WTC11 (cell line): ENCODE data around the gene AMHR2. TPM values are rescaled to one million over a fixed set of nuclear protein-coding genes. Genes with fewer than 3 reads are reported as not detected.

ENCODE experiments used
- ATAC-seq: fragments of 200-7000 bp; cut with Tn5 transposase; 2 replicates; pipeline ENCODE4 v1.10.0; 2021; ENCODE audit warnings: mild to moderate bottlenecking, moderate library complexity
- CTCF ChIA-PET: fragments of 300-600 bp; sonication (Branson Sonifier 250); formaldehyde crosslinking; loops from one replicate; lab custom pipeline; 2021; ENCODE audit warnings: antibody characterized with exemption; lab: Charles Lee
- POLR2A ChIA-PET: fragments of 350-600 bp; sonication (Branson Sonifier 250); formaldehyde crosslinking; loops from one replicate; lab custom pipeline; 2021; ENCODE audit warnings: antibody characterized with exemption; lab: Charles Lee
- DNase-seq: peaks from one replicate; pipeline ENCODE4 v3.0.0; 2021; ENCODE audit warnings: low spot score
- H3K27ac Mint-ChIP-seq: 2 replicates; pipeline ENCODE4 v1.8.0; 2021; ENCODE audit warnings: mixed read lengths
- H3K27me3 Mint-ChIP-seq: 2 replicates; pipeline ENCODE4 v1.8.0; 2021; ENCODE audit warnings: low read depth, mild to moderate bottlenecking, moderate library complexity, mixed read lengths
- H3K36me3 Mint-ChIP-seq: 2 replicates; pipeline ENCODE4 v1.8.0; 2021; ENCODE audit warnings: mixed read lengths
- H3K4me1 Mint-ChIP-seq: 2 replicates; pipeline ENCODE4 v1.8.0; 2022; ENCODE audit warnings: mixed read lengths
- H3K4me3 Mint-ChIP-seq: 2 replicates; pipeline ENCODE4 v1.8.0; 2021; ENCODE audit warnings: mild to moderate bottlenecking, moderate library complexity, mixed read lengths
- H3K9me3 Mint-ChIP-seq: 2 replicates; pipeline ENCODE4 v1.8.0; 2021; ENCODE audit warnings: mixed read lengths
- E2F4 ChIP-seq: sonication (generic); formaldehyde crosslinking; IDR thresholded peaks from 2 replicates; pipeline ENCODE4 v1.8.1; 2022; ENCODE audit warnings: low read depth, mild to moderate bottlenecking, moderate library complexity, missing genetic modification reagents, borderline replicate concordance
- E2F5 ChIP-seq: sonication (generic); formaldehyde crosslinking; IDR thresholded peaks from 2 replicates; pipeline ENCODE4 v1.8.1; 2022; ENCODE audit warnings: mild to moderate bottlenecking, moderate library complexity, missing genetic modification reagents
- ETV6 ChIP-seq: sonication (generic); formaldehyde crosslinking; IDR thresholded peaks from 2 replicates; pipeline ENCODE4 v1.8.1; 2022; ENCODE audit warnings: mild to moderate bottlenecking, missing genetic modification reagents
- FOXJ3 ChIP-seq: sonication (generic); formaldehyde crosslinking; IDR thresholded peaks from 2 replicates; pipeline ENCODE4 v1.9.0; 2021; ENCODE audit warnings: missing genetic modification reagents, mild to moderate bottlenecking, borderline replicate concordance
- FOXK1 ChIP-seq: sonication (generic); formaldehyde crosslinking; IDR thresholded peaks from 2 replicates; pipeline ENCODE4 v1.8.0; 2022; ENCODE audit warnings: mild to moderate bottlenecking, moderate library complexity, missing genetic modification reagents
- GABPB1 ChIP-seq: sonication (generic); formaldehyde crosslinking; IDR thresholded peaks from 2 replicates; pipeline ENCODE4 v1.8.1; 2023; ENCODE audit warnings: mild to moderate bottlenecking, missing genetic modification reagents
- GRHL2 ChIP-seq: fragments of 250-450 bp; sonication (Bioruptor Pico); IDR thresholded peaks from 2 replicates; pipeline ENCODE4 v1.8.0; 2022; ENCODE audit warnings: mild to moderate bottlenecking, moderate library complexity; ENCODE audit not compliant: insufficient replicate concordance, severe bottlenecking
- HMGA2 ChIP-seq: fragments of 250-450 bp; sonication (Bioruptor Pico); IDR thresholded peaks from 2 replicates; pipeline ENCODE4 v1.4.0; 2021; ENCODE audit warnings: mild to moderate bottlenecking, moderate library complexity
- JAZF1 ChIP-seq: fragments of 250-450 bp; sonication (Bioruptor Pico); IDR thresholded peaks from 2 replicates; pipeline ENCODE4 v1.9.0; 2021; ENCODE audit warnings: moderate library complexity, mild to moderate bottlenecking, inconsistent platforms
- JUN ChIP-seq: sonication (generic); formaldehyde crosslinking; IDR thresholded peaks from 2 replicates; pipeline ENCODE4 v1.8.0; 2023; ENCODE audit warnings: mild to moderate bottlenecking, missing genetic modification reagents
- MAX ChIP-seq: sonication (generic); formaldehyde crosslinking; IDR thresholded peaks from 2 replicates; pipeline ENCODE4 v1.8.0; 2022; ENCODE audit warnings: mild to moderate bottlenecking, missing genetic modification reagents
- NFYB ChIP-seq: sonication (generic); formaldehyde crosslinking; conservative IDR thresholded peaks from 2 replicates; pipeline ENCODE4 v1.8.0; 2022; ENCODE audit warnings: low read depth, missing genetic modification reagents
- OVOL2 ChIP-seq: fragments of 250-450 bp; sonication (Bioruptor Pico); IDR thresholded peaks from 2 replicates; pipeline ENCODE4 v1.9.0; 2021; ENCODE audit warnings: mild to moderate bottlenecking, borderline replicate concordance
- PREB ChIP-seq: sonication (generic); formaldehyde crosslinking; IDR thresholded peaks from 2 replicates; pipeline ENCODE4 v1.8.1; 2022; ENCODE audit warnings: mild to moderate bottlenecking, missing genetic modification reagents, moderate library complexity, borderline replicate concordance
- PRRX2 ChIP-seq: fragments of 250-450 bp; sonication (Bioruptor Pico); IDR thresholded peaks from 2 replicates; pipeline ENCODE4 v1.8.0; 2021; ENCODE audit warnings: mild to moderate bottlenecking
- RORB ChIP-seq: fragments of 250-450 bp; sonication (Bioruptor Pico); IDR thresholded peaks from 2 replicates; pipeline ENCODE4 v1.9.0; 2021; ENCODE audit warnings: mild to moderate bottlenecking
- SMAD3 ChIP-seq: sonication (generic); formaldehyde crosslinking; IDR thresholded peaks from 2 replicates; pipeline ENCODE4 v1.8.0; 2022; ENCODE audit warnings: missing genetic modification reagents, mild to moderate bottlenecking, borderline replicate concordance
- SMAD4 ChIP-seq: sonication (generic); formaldehyde crosslinking; IDR thresholded peaks from 2 replicates; pipeline ENCODE4 v1.8.0; 2022; ENCODE audit warnings: mild to moderate bottlenecking, missing genetic modification reagents
- SP1 ChIP-seq: sonication (generic); formaldehyde crosslinking; conservative IDR thresholded peaks from 2 replicates; pipeline ENCODE4 v1.8.1; 2022; ENCODE audit warnings: missing genetic modification reagents
- TCF7 ChIP-seq: sonication (generic); formaldehyde crosslinking; IDR thresholded peaks from 2 replicates; pipeline ENCODE4 v1.8.0; 2022; ENCODE audit warnings: mild to moderate bottlenecking, low read depth, missing genetic modification reagents, moderate library complexity
- USF2 ChIP-seq: sonication (generic); formaldehyde crosslinking; IDR thresholded peaks from 2 replicates; pipeline ENCODE4 v1.8.1; 2023; ENCODE audit warnings: mild to moderate bottlenecking, missing genetic modification reagents, moderate library complexity
- ZBTB21 ChIP-seq: sonication (generic); formaldehyde crosslinking; IDR thresholded peaks from 2 replicates; pipeline ENCODE4 v1.8.1; 2023; ENCODE audit warnings: mild to moderate bottlenecking, missing genetic modification reagents, borderline replicate concordance
- ZNF219 ChIP-seq: sonication (generic); formaldehyde crosslinking; IDR thresholded peaks from 2 replicates; pipeline ENCODE4 v1.8.0; 2023; ENCODE audit warnings: missing genetic modification reagents, mild to moderate bottlenecking, borderline replicate concordance
- ZNF232 ChIP-seq: sonication (generic); formaldehyde crosslinking; IDR thresholded peaks from 2 replicates; pipeline ENCODE4 v1.8.0; 2022; ENCODE audit warnings: mild to moderate bottlenecking, missing genetic modification reagents
- ZNF425 ChIP-seq: fragments of 250-450 bp; sonication (Bioruptor Pico); conservative IDR thresholded peaks from 2 replicates; pipeline ENCODE4 v1.9.0; 2021; ENCODE audit warnings: mild to moderate bottlenecking
- ZNF671 ChIP-seq: fragments of 250-450 bp; sonication (Bioruptor Pico); IDR thresholded peaks from 2 replicates; pipeline ENCODE4 v1.8.0; 2021; ENCODE audit warnings: mild to moderate bottlenecking
- total RNA-seq: library from RNA; stranded (reverse); gene quantifications from 3 replicates; pipeline ENCODE4 v1.2.3, GENCODE V29; 2021

The AMHR2 gene
- total RNA-seq, 1 experiment from 2014 or later, result not detected

- TF ChIP-seq E2F5 (CRISPR knock-in tag) (no peak), USF2 (CRISPR knock-in tag) (no peak), OVOL2 (CRISPR knock-in tag) (no peak), FOXJ3 (CRISPR knock-in tag) (no peak), SMAD4 (CRISPR knock-in tag) (no peak), SP1 (CRISPR knock-in tag) (no peak), HMGA2 (CRISPR knock-in tag) (no peak), ZNF232 (CRISPR knock-in tag) (no peak), FOXK1 (CRISPR knock-in tag) (no peak), PRRX2 (CRISPR knock-in tag) (no peak)
Measured at GRCh38 chr12:53467880-53468279, 44.2 kb downstream of the AMHR2 start (continued).

- H3K4me3 Mint-ChIP-seq, result no peak overlapping the region
- peaks cover 13% of the 10 kb centered on the region for H3K4me1 Mint-ChIP-seq
- no peak for DNase-seq
- no peak overlapping the region; the same call in 1 of the 2 replicates for H3K27ac Mint-ChIP-seq
- H3K36me3 Mint-ChIP-seq, result peaks cover 92% of the 10 kb centered on the region
- ATAC-seq, result no peak
- CTCF ChIA-PET, result interaction anchor here (0.7 to 1.7 kb wide), 2 partner anchors 8 to 583 kb away, joined by 3 to 5 read pairs; no protein-coding TSS in a partner anchor
- POLR2A ChIA-PET, result interaction anchor here (0.7 kb wide), 1 partner anchor 23 kb away, joined by 3 read pairs; no protein-coding TSS in a partner anchor
- no peak for TF ChIP-seq GRHL2 (CRISPR knock-in tag)
- no peak for TF ChIP-seq MAX (CRISPR knock-in tag)
- TF ChIP-seq NFYB (CRISPR knock-in tag), result no peak
- no peak for TF ChIP-seq TCF7 (CRISPR knock-in tag)
- no peak for TF ChIP-seq E2F4 (CRISPR knock-in tag)
- TF ChIP-seq JAZF1 (CRISPR knock-in tag), result no peak
- no peak for TF ChIP-seq GABPB1 (CRISPR knock-in tag)
- TF ChIP-seq JUN (CRISPR knock-in tag), result no peak
- TF ChIP-seq PREB, result no peak
- no peak for TF ChIP-seq HMGA2 (CRISPR knock-in tag)
- TF ChIP-seq FOXJ3 (CRISPR knock-in tag), result no peak
- TF ChIP-seq OVOL2 (CRISPR knock-in tag), result no peak
- TF ChIP-seq SMAD3, result no peak
- TF ChIP-seq ZBTB21 (CRISPR knock-in tag), result no peak
- TF ChIP-seq ZNF425 (CRISPR knock-in tag), result no peak
- TF ChIP-seq RORB (CRISPR knock-in tag), result no peak
- no peak for TF ChIP-seq ETV6
- no peak for TF ChIP-seq ZNF219 (CRISPR knock-in tag)
- no peak for TF ChIP-seq ZNF671 (CRISPR knock-in tag)
- H3K27me3 Mint-ChIP-seq, result no peaks in the 10 kb centered on the region
- H3K9me3 Mint-ChIP-seq, result no peaks in the 10 kb centered on the region
Measured at GRCh38 chr12:53468282-53468681, 44.6 kb downstream of the AMHR2 start.
